Gastrocnemius medialis (tissue), 4 donors: ENCODE data around the gene AMELX.

Experiments used
- POLR2A ChIP-seq, 2 donors: fragments of 450-650 bp; IDR thresholded peaks; one replicate each; pipeline ENCODE4 v1.6.1; 2017; ENCODE audit warnings: antibody characterized with exemption in 2 of 2, mild to moderate bottlenecking in 2 of 2, moderate library complexity in 2 of 2
- TF ChIP-seq, protein P1 (sequence below), 5 experiments: fragments of 450-650 bp in 3 of 5; fragments of 200-600 bp in 2 of 5; sonication (generic) in 2 of 5; IDR thresholded peaks in 4 of 5; conservative IDR thresholded peaks in 1 of 5; 1 replicate in 4 of 5; 2 replicates in 1 of 5; pipeline ENCODE4 v1.5.1; 2016 to 2019; ENCODE audit warnings: antibody characterized with exemption in 5 of 5, mild to moderate bottlenecking in 3 of 5, moderate library complexity in 3 of 5

DNA sequence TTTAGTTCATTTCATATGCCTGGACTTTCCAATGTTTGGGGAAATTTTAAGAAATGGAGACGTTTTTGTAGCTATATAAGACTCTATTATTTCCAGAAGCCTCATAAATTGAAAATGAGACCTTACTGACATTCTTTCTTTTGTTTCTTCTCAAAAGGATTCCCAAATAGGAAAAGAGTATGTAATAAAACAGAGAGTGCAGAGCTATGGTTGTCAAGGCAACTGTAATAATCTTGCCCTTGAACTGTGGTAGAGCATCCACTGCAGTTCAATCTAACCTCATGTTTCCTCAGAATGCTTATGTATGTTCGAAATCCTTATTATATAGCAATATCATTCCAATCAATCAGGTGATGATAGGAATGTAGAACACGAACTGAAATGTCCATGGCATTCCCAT, 54.1 kb downstream of the AMELX start:
- TF ChIP-seq, protein P1, sequence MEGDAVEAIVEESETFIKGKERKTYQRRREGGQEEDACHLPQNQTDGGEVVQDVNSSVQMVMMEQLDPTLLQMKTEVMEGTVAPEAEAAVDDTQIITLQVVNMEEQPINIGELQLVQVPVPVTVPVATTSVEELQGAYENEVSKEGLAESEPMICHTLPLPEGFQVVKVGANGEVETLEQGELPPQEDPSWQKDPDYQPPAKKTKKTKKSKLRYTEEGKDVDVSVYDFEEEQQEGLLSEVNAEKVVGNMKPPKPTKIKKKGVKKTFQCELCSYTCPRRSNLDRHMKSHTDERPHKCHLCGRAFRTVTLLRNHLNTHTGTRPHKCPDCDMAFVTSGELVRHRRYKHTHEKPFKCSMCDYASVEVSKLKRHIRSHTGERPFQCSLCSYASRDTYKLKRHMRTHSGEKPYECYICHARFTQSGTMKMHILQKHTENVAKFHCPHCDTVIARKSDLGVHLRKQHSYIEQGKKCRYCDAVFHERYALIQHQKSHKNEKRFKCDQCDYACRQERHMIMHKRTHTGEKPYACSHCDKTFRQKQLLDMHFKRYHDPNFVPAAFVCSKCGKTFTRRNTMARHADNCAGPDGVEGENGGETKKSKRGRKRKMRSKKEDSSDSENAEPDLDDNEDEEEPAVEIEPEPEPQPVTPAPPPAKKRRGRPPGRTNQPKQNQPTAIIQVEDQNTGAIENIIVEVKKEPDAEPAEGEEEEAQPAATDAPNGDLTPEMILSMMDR (IDR thresholded peaks at IDR 0.05 in 4 of 5, conservative IDR thresholded peaks at IDR 0.05 in 1 of 5) = no peak
- no peak for TF ChIP-seq POLR2A (IDR thresholded peaks at IDR 0.05)
